ENCODE data around the gene JAK3. TPM values are rescaled to one million over a fixed set of nuclear protein-coding genes. Genes with fewer than 3 reads are reported as not detected.

Gene JAK3
- total and polyA plus RNA-seq, 2 of the 4 experiments (the other 2 are of a cell fraction), result 0.36 to 1.5 TPM

- no peak overlapping the region for H4K91ac ChIP-seq (ENCODE audit: insufficient read depth, low read depth, low read length)
- H2AK9ac ChIP-seq (replicated peaks; ENCODE audit: low read depth, low read length, poor library complexity), result no peak overlapping the region
- dilution Hi-C loops (cut with HindIII; ENCODE audit: low sequenced_read_pairs, unreplicated experiment), result no loop called here
- H2BK5ac ChIP-seq (ENCODE audit: low read depth, low read length, poor library complexity, severe bottlenecking), result no peak overlapping the region
- H2BK120ac ChIP-seq (ENCODE audit: low read depth, low read length), result no peak overlapping the region
- no peaks in the 10 kb centered on the region for H3K79me1 ChIP-seq (ENCODE audit: low read depth in 1 of 2, low read length in 2 of 2)
- ATAC-seq (ENCODE audit: low read depth) (no peak), DNase-seq (no peak)
- POLR2A ChIA-PET (ENCODE audit: unreplicated experiment), result no interaction called here
- no peak overlapping the region for H4K5ac ChIP-seq (ENCODE audit: low read depth, low read length)
- in situ Hi-C loops (cut with MboI; ENCODE audit: low sequenced_read_pairs), result no loop called here
- no peak overlapping the region for H3K23ac ChIP-seq (ENCODE audit: low read depth, low read length)
- H3K9ac ChIP-seq (ENCODE audit: low read depth, low read length), result no peak overlapping the region
- H3K4me3 ChIP-seq (ENCODE audit: insufficient read depth, low read depth, low read length), result no peak overlapping the region
- H3K4ac ChIP-seq (ENCODE audit: low read depth, low read length), result no peak overlapping the region
- peaks cover 6% of the 10 kb centered on the region for H3K27me3 ChIP-seq (ENCODE audit: control insufficient read depth, insufficient read depth, low read length)
- no TSS peak for BruUV-seq (replicated peaks)
- TF ChIP-seq CEBPB (IDR thresholded peaks at IDR 0.05; ENCODE audit: low read depth, low read length), result no peak
- no peak for TF ChIP-seq MAFK (IDR thresholded peaks at IDR 0.05; ENCODE audit: low read depth, low read length)
- no peak for TF ChIP-seq CHD1 (IDR thresholded peaks at IDR 0.05; ENCODE audit: low read depth, low read length)
- TF ChIP-seq, protein P1, sequence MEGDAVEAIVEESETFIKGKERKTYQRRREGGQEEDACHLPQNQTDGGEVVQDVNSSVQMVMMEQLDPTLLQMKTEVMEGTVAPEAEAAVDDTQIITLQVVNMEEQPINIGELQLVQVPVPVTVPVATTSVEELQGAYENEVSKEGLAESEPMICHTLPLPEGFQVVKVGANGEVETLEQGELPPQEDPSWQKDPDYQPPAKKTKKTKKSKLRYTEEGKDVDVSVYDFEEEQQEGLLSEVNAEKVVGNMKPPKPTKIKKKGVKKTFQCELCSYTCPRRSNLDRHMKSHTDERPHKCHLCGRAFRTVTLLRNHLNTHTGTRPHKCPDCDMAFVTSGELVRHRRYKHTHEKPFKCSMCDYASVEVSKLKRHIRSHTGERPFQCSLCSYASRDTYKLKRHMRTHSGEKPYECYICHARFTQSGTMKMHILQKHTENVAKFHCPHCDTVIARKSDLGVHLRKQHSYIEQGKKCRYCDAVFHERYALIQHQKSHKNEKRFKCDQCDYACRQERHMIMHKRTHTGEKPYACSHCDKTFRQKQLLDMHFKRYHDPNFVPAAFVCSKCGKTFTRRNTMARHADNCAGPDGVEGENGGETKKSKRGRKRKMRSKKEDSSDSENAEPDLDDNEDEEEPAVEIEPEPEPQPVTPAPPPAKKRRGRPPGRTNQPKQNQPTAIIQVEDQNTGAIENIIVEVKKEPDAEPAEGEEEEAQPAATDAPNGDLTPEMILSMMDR (conservative IDR thresholded peaks at IDR 0.05; ENCODE audit: low read depth, low read length), result no peak
- TF ChIP-seq RAD21 (IDR thresholded peaks at IDR 0.05; ENCODE audit: low read length), result no peak
- no peak for TF ChIP-seq POLR2A (IDR thresholded peaks at IDR 0.05; ENCODE audit: low read depth, low read length)
- TF ChIP-seq BHLHE40 (IDR thresholded peaks at IDR 0.05; ENCODE audit: low read depth, low read length), result no peak
- TF ChIP-seq RFX5 (IDR thresholded peaks at IDR 0.05; ENCODE audit: low read depth, low read length), result no peak
- no peak for TF ChIP-seq SMC3 (IDR thresholded peaks at IDR 0.05; ENCODE audit: low read depth, low read length)
- no peak for TF ChIP-seq RCOR1 (IDR thresholded peaks at IDR 0.05; ENCODE audit: insufficient replicate concordance, low read length)
- no peak for TF ChIP-seq NFE2L2 (IDR thresholded peaks at IDR 0.05; ENCODE audit: low read depth, low read length)
- no peak overlapping the region for H2AFZ ChIP-seq (replicated peaks; ENCODE audit: low read length, poor library complexity)
- H4K8ac ChIP-seq (ENCODE audit: low read depth in 2 of 2, low read length in 2 of 2), result no peak overlapping the region
- H3K27ac ChIP-seq (ENCODE audit: insufficient read depth, low read length), result no peak overlapping the region
- no peak overlapping the region for H3K18ac ChIP-seq (ENCODE audit: low read depth, low read length)
- H3K9me3 ChIP-seq (ENCODE audit: control insufficient read depth, insufficient read depth, low read length), result no peaks in the 10 kb centered on the region
- no peak overlapping the region for H2BK15ac ChIP-seq (ENCODE audit: low read depth, low read length)
- no peak overlapping the region for H3K56ac ChIP-seq (ENCODE audit: extremely low read depth, insufficient read depth, low read length)
- no CpG with 5 or more reads among the region's 7 CpGs for WGBS, 2 experiments (ENCODE audit: extremely low coverage in 2 of 2, insufficient read length in 1 of 2)
- no peaks in the 10 kb centered on the region for H3K36me3 ChIP-seq (ENCODE audit: control insufficient read depth, insufficient read depth, low read length)
- H3K9me1 ChIP-seq (ENCODE audit: insufficient read depth, low read length), result no peaks in the 10 kb centered on the region
- no peak overlapping the region for H2BK20ac ChIP-seq (ENCODE audit: low read depth, low read length)
- no peak overlapping the region for H3K14ac ChIP-seq (replicated peaks; ENCODE audit: low read depth, low read length)
- intact Hi-C loops (cut with micrococcal nuclease), result no loop called here
- CTCF ChIA-PET, result no interaction called here
- no peak overlapping the region for H3K4me2 ChIP-seq (ENCODE audit: low read depth, low read length)
- H2AK5ac ChIP-seq (ENCODE audit: low read depth, low read length), result no peak overlapping the region
- no peaks in the 10 kb centered on the region for H4K20me1 ChIP-seq (ENCODE audit: insufficient read depth, low read length)
- no peaks in the 10 kb centered on the region for H3K4me1 ChIP-seq (ENCODE audit: control insufficient read depth, insufficient read depth, low read length)
Measured at GRCh38 chr19:17888260-17888659, 40.5 kb upstream of the JAK3 start.
